B cell (primary cell): ENCODE data around the gene TLR9. TPM values are rescaled to one million over a fixed set of nuclear protein-coding genes. Genes with fewer than 3 reads are reported as not detected.
A peak's percentile ranks its signal among the peaks of the same experiment; 100 is the strongest.

ENCODE experiments used
- ATAC-seq: fragments of 200-7000 bp; cut with Tn5 transposase; one replicate; pipeline ENCODE4 v1.10.0; 2021; ENCODE audit warnings: low read depth, mild to moderate bottlenecking, moderate number of reproducible peaks, moderate library complexity
- CTCF ChIA-PET: fragments of 350-600 bp; sonication (Branson Sonifier 250); formaldehyde crosslinking; loops from one replicate; lab custom pipeline; 2021; ENCODE audit warnings: antibody characterized with exemption, inconsistent platforms; lab: Charles Lee
- POLR2A ChIA-PET: fragments of 350-600 bp; sonication (Branson Sonifier 250); formaldehyde crosslinking; loops from one replicate; lab custom pipeline; 2021; ENCODE audit warnings: antibody characterized with exemption; lab: Charles Lee
- DNase-seq: peaks from one replicate; pipeline ENCODE4 v3.0.0; 2013
- H2AFZ ChIP-seq: 2 replicates; pipeline ENCODE4 v1.6.1; 2012; ENCODE audit warnings: mild to moderate bottlenecking, low read depth, low read length; ENCODE audit not compliant: insufficient read depth, poor library complexity, severe bottlenecking
- H3K27ac ChIP-seq, 2 donors: 1 replicate in 1 of 2; 2 replicates in 1 of 2; pipeline ENCODE4 v1.5.1; 2012 to 2013; ENCODE audit warnings: low read length in 2 of 2, mild to moderate bottlenecking in 2 of 2, moderate library complexity in 1 of 2
- H3K27me3 ChIP-seq, 4 experiments: fragments of 200-600 bp in 1 of 4; sonication (generic) in 1 of 4; replicated peaks in 1 of 4; 1 replicate in 2 of 4; 2 replicates in 2 of 4; pipeline versions ENCODE4 v1.6.1 to v1.7.0; 2013 to 2016; ENCODE audit warnings: low read length in 3 of 4, mild to moderate bottlenecking in 2 of 4, mixed read lengths in 1 of 4, moderate library complexity in 1 of 4; ENCODE audit not compliant: insufficient read depth in 4 of 4, control insufficient read depth in 3 of 4; ENCODE audit errors: control extremely low read depth in 1 of 4
- H3K36me3 ChIP-seq, 2 experiments: replicated peaks in 1 of 2; 1 replicate in 1 of 2; 2 replicates in 1 of 2; pipeline versions ENCODE4 v1.6.1 to v1.7.1; 2013; ENCODE audit warnings: low read length in 1 of 2; ENCODE audit not compliant: insufficient read depth in 2 of 2, control insufficient read depth in 1 of 2; ENCODE audit errors: control extremely low read depth in 1 of 2, extremely low read depth in 1 of 2
- H3K4me1 ChIP-seq, 2 donors: fragments of 200-600 bp in 1 of 2; sonication (generic) in 1 of 2; 1 replicate in 1 of 2; 2 replicates in 1 of 2; pipeline versions ENCODE4 v1.5.1 to v1.6.1; 2013 to 2017; ENCODE audit warnings: low read length in 2 of 2; ENCODE audit not compliant: control insufficient read depth in 2 of 2, insufficient read depth in 2 of 2
- H3K4me2 ChIP-seq: replicated peaks from 2 replicates; pipeline ENCODE3; 2012; ENCODE audit warnings: mild to moderate bottlenecking, low read depth, low read length; ENCODE audit not compliant: poor library complexity, severe bottlenecking
- H3K4me3 ChIP-seq, 5 experiments: fragments of 200-600 bp in 1 of 5; sonication (generic) in 1 of 5; 1 replicate in 3 of 5; 2 replicates in 2 of 5; pipeline versions ENCODE4 v1.5.1 to v1.7.0; 2011 to 2016; ENCODE audit warnings: low read length in 4 of 5, mild to moderate bottlenecking in 4 of 5, low read depth in 2 of 5, control low read depth in 1 of 5, moderate library complexity in 1 of 5; ENCODE audit not compliant: insufficient read depth in 1 of 5; ENCODE audit errors: control extremely low read depth in 1 of 5, extremely low read depth in 1 of 5
- H3K79me2 ChIP-seq: fragments of 200-600 bp; sonication (generic); one replicate; pipeline ENCODE4 v1.6.0; 2016; ENCODE audit warnings: low read length; ENCODE audit not compliant: control insufficient read depth, insufficient read depth
- H3K9ac ChIP-seq: fragments of 200-600 bp; sonication (generic); 2 replicates; pipeline ENCODE4 v1.6.1; 2017; ENCODE audit warnings: mild to moderate bottlenecking, low read length, moderate library complexity
- H3K9me3 ChIP-seq, 3 donors: one replicate each; pipeline versions ENCODE4 v1.6.1 to v1.7.1; 2013; ENCODE audit warnings: low read length in 2 of 3; ENCODE audit not compliant: control insufficient read depth in 2 of 3, insufficient read depth in 1 of 3; ENCODE audit errors: control extremely low read depth in 1 of 3
- H4K20me1 ChIP-seq: 2 replicates; pipeline ENCODE4 v1.6.0; 2012; ENCODE audit warnings: mild to moderate bottlenecking, low read length; ENCODE audit not compliant: insufficient read depth, control insufficient read depth, poor library complexity, severe bottlenecking
- H3K27ac Mint-ChIP-seq: one replicate; pipeline ENCODE4 v1.8.0; 2021; ENCODE audit warnings: mixed read lengths
- H3K27me3 Mint-ChIP-seq: one replicate; pipeline ENCODE4 v1.8.0; 2021; ENCODE audit warnings: mixed read lengths
- H3K4me1 Mint-ChIP-seq: one replicate; pipeline ENCODE4 v1.8.0; 2021; ENCODE audit warnings: mixed read lengths
- H3K4me3 Mint-ChIP-seq: one replicate; pipeline ENCODE4 v1.8.0; 2021; ENCODE audit warnings: mixed read lengths
- H3K9me3 Mint-ChIP-seq: one replicate; pipeline ENCODE4 v1.8.0; 2022; ENCODE audit warnings: mixed read lengths; ENCODE audit not compliant: insufficient read depth
- EZH2 ChIP-seq: IDR thresholded peaks from 2 replicates; pipeline ENCODE4 v1.6.1; 2012; ENCODE audit warnings: borderline replicate concordance, low read depth, mild to moderate bottlenecking, moderate library complexity, low read length; ENCODE audit not compliant: insufficient read depth, poor library complexity, severe bottlenecking
- WGBS: methylation state at CpG from one replicate; pipeline ENCODE4 v1.1.5; 2013; ENCODE audit warnings: missing lambda C conversion rate; ENCODE audit not compliant: insufficient coverage; 5-methylcytosine and 5-hydroxymethylcytosine counted together
- intact Hi-C: fragments of 100-400 bp; cut with micrococcal nuclease; formaldehyde crosslinking; loops from one replicate; pipeline ENCODE4 v1.10.0; 2022
- polyA plus RNA-seq: library from polyadenylated mRNA; depleted of rRNA; stranded (reverse); fragments of >200 nt; gene quantifications from 2 replicates; pipeline ENCODE4 v1.2.3, GENCODE V29; 2012
- total RNA-seq, 2 donors: library from RNA; stranded (reverse); fragments of 120-200 nt in 1 of 2; gene quantifications; 1 replicate in 1 of 2; 2 replicates in 1 of 2; pipeline versions ENCODE4 v1.2.3 to v1.2.4, GENCODE V29; 2013 to 2022
- TF ChIP-seq, protein P1 (sequence below): fragments of 200-600 bp; IDR thresholded peaks from one replicate; pipeline ENCODE4 v1.8.0; 2022; ENCODE audit warnings: antibody characterized with exemption, mild to moderate bottlenecking

Gene TLR9
- total and polyA plus RNA-seq, 2 donors (not counting 1 experiment from before 2014, with no cell fraction given) = 3.7 to 21.0 TPM

DNA sequence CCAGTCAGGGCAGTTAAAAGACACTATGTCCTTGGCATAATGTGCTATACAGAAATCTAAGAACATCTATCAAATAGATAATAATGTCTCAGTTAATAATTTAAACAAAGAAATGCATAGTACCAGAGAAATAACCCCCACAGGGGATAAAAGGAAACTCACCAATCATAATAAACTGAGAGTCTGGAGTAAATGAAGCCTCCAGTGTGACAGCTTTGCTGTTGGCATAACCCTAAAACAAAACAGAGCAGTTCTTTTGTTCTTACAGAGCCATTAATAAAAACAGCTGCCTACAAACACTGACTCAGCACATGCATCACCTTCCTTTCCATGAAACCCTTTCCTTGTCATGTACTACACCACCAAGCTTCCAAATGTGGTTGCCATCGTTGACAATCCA, 33.6 kb upstream of the TLR9 start:
- H3K9me3 Mint-ChIP-seq = no peaks in the 10 kb centered on the region
- intact Hi-C loops = no loop called here
- peaks cover 41% of the 10 kb centered on the region for H3K4me1 Mint-ChIP-seq
- H3K9ac ChIP-seq = no peak overlapping the region
- H3K9me3 ChIP-seq = no peaks in the 10 kb centered on the region
- H3K27ac ChIP-seq = peak overlapping the region in 1 of 2 donors; percentile 39
- DNase-seq (no peak), ATAC-seq (no peak)
- peaks cover 59% of the 10 kb centered on the region for H4K20me1 ChIP-seq
- peaks cover 85% of the 10 kb centered on the region for H3K79me2 ChIP-seq
- no peak overlapping the region for H3K4me3 ChIP-seq
- POLR2A ChIA-PET = interaction anchor here (0.6 kb wide), 1 partner anchor 18 kb away, joined by 3 read pairs; no protein-coding TSS in a partner anchor
- H3K4me1 ChIP-seq = peaks cover 28 to 36% of the 10 kb centered on the region in 2 donors
- H3K27me3 Mint-ChIP-seq = no peaks in the 10 kb centered on the region
- no peaks in the 10 kb centered on the region for H3K27me3 ChIP-seq
- TF ChIP-seq, protein P1, sequence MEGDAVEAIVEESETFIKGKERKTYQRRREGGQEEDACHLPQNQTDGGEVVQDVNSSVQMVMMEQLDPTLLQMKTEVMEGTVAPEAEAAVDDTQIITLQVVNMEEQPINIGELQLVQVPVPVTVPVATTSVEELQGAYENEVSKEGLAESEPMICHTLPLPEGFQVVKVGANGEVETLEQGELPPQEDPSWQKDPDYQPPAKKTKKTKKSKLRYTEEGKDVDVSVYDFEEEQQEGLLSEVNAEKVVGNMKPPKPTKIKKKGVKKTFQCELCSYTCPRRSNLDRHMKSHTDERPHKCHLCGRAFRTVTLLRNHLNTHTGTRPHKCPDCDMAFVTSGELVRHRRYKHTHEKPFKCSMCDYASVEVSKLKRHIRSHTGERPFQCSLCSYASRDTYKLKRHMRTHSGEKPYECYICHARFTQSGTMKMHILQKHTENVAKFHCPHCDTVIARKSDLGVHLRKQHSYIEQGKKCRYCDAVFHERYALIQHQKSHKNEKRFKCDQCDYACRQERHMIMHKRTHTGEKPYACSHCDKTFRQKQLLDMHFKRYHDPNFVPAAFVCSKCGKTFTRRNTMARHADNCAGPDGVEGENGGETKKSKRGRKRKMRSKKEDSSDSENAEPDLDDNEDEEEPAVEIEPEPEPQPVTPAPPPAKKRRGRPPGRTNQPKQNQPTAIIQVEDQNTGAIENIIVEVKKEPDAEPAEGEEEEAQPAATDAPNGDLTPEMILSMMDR = no peak
- no peak for TF ChIP-seq EZH2
- no CpG with 5 or more reads among the region's 1 CpG for WGBS
- H2AFZ ChIP-seq = no peak overlapping the region
- CTCF ChIA-PET = interaction anchor here (1.2 to 2.4 kb wide), 4 partner anchors 27 to 80 kb away, joined by 4 to 8 read pairs (median 6); no protein-coding TSS in a partner anchor
- no peak overlapping the region for H3K4me3 Mint-ChIP-seq
- H3K4me2 ChIP-seq = no peak overlapping the region
- H3K36me3 ChIP-seq = peaks cover 32 to 89% of the 10 kb centered on the region in 2 experiments
- no peak overlapping the region for H3K27ac Mint-ChIP-seq

DNA sequence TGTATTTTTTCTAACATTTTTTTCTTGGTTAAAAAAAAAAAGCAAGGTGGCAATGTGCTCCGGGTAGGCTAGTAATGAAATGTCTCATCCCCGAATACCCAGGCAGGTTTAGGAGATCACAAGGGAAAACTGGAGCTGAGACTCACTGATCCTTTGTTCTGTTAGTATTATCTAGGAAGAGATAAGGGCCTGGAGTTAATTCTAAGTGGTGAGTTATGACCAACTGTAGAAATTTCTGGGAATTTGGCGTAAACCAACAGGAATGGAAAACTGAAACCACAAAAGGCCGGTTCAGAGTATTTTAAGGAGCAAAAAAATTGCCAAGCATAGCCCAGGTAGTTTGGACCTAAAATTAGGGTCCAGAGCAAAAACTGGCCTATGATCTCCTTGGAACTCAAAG, 32.5 kb upstream of the TLR9 start:
- DNase-seq = no peak
- no peaks in the 10 kb centered on the region for H3K9me3 ChIP-seq
- peaks cover 29 to 80% of the 10 kb centered on the region in 2 experiments for H3K36me3 ChIP-seq
- WGBS = 87% methylated on average over 4 of the region's 4 CpGs
- H4K20me1 ChIP-seq = peaks cover 59% of the 10 kb centered on the region
- H3K27me3 ChIP-seq = no peaks in the 10 kb centered on the region
- ATAC-seq = no peak
- POLR2A ChIA-PET = no interaction called here
- Mint-ChIP-seq H3K27ac (no peak overlapping the region), H3K27me3 (no peaks in the 10 kb centered on the region), H3K4me3 (no peak overlapping the region), H3K9me3 (no peaks in the 10 kb centered on the region), H3K4me1 (peaks cover 42% of the 10 kb centered on the region)
- peaks cover 74% of the 10 kb centered on the region for H3K79me2 ChIP-seq
- TF ChIP-seq, protein P1 = no peak
- TF ChIP-seq EZH2 = no peak
- no peak overlapping the region for H2AFZ ChIP-seq
- CTCF ChIA-PET = interaction anchor here (1.2 to 2.4 kb wide), 3 partner anchors 35 to 81 kb away, joined by 4 to 8 read pairs (median 4); no protein-coding TSS in a partner anchor
- no peak overlapping the region for H3K4me3 ChIP-seq
- H3K4me2 ChIP-seq = no peak overlapping the region
- no peak overlapping the region for H3K9ac ChIP-seq
- intact Hi-C loops = no loop called here
- H3K4me1 ChIP-seq = peaks cover 32 to 38% of the 10 kb centered on the region in 2 donors
- peak overlapping the region in 1 of 2 donors; percentile 39 for H3K27ac ChIP-seq
